Cardiac atrium fibroblast (primary cell): ENCODE results near the gene SIRT1. TPM values are rescaled to one million over a fixed set of nuclear protein-coding genes. Genes with fewer than 3 reads are reported as not detected.

Source experiments
- total RNA-seq: library from RNA; depleted of rRNA; stranded (reverse); fragments of >200 nt; gene quantifications from 2 replicates; pipeline ENCODE4 v1.2.3, GENCODE V29; 2015

Gene SIRT1
- total RNA-seq = 9.6 and 10.1 TPM in 2 replicates

GRCh38 chr10:67884313-67884841 lies at the start of gene SIRT1:
Gene SIRT1, plus strand, starts transcription at chr10:67884656. Its CDS starts 66 bp downstream, at chr10:67884722.

GRCh38 chr10:67837541-67838314 lies 46.7 kb upstream of the SIRT1 start, which contains the start of gene DNAJC12:
Gene DNAJC12, minus strand, starts transcription at chr10:67838188. Its CDS starts 177 bp downstream, at chr10:67838011.

Other genes starting within 250 kb of the SIRT1 start
- gene CTNNA3, start 188.5 kb upstream of the SIRT1 start, total RNA-seq = not detected in 2 replicates
- 9.4 and 12.2 TPM in 2 replicates for gene DNAJC12, start 46.5 kb upstream of the SIRT1 start, total RNA-seq
- 31.3 and 33.2 TPM in 2 replicates for gene HERC4, start 190.6 kb downstream of the SIRT1 start, total RNA-seq
- gene MYPN, start 224.8 kb downstream of the SIRT1 start, total RNA-seq = 0.32 TPM in 1 of 2 replicates, not detected in the other